IPS-18c (cell line): ENCODE results near the gene TEDC2.

Experiments used
- H3K4me3 ChIP-seq: 2 replicates; pipeline ENCODE4 v1.7.0; 2013; ENCODE audit warnings: low read depth, mild to moderate bottlenecking, low read length, moderate library complexity; ENCODE audit not compliant: insufficient read depth
- H3K9me3 ChIP-seq: one replicate; pipeline ENCODE4 v1.6.1; 2013; ENCODE audit warnings: mild to moderate bottlenecking, low read length, moderate library complexity; ENCODE audit not compliant: control insufficient read depth, insufficient read depth

Gene TEDC2

GRCh38 chr16:2512735-2513404 lies 53.0 kb downstream of the TEDC2 start:
- Histone ChIP-seq H3K4me3 (peak overlapping the region; percentile 81), H3K9me3 (no peaks in the 10 kb centered on the region)

- Histone ChIP-seq H3K9me3 (no peaks in the 10 kb centered on the region), H3K4me3 (peak within 1 kb of the TSS; percentile 81)
Observed at GRCh38 chr16:2513405-2514332, 53.8 kb downstream of the TEDC2 start, which contains the start of gene ATP6V0C. TSS of gene ATP6V0C (plus strand) at chr16:2513952. CDS start at chr16:2514104, 152 bp downstream.
